ENCODE measurements around the gene DOCK10. TPM values are rescaled to one million over a fixed set of nuclear protein-coding genes. Genes with fewer than 3 reads are reported as not detected.

DOCK10 gene
- total RNA-seq, 1 experiment from 2014 or later = 2.9 TPM

DNA sequence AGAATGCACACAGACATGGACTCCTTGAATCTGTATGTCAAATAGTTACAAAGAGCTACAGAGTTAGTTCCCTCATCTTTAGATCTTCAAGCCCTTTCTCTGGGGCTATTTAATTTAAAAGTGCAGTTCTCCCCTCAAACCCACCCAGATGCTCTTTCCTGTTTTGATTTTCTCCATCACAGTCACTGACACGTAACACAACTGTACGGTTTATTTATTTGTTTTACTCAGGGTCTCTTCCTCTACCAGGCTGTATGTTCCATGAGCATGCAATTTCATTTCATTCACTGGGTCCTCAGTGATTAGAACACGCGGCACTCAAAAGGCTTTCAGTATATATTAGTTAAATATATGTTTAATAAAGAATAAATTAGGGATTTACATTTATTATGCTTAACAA is 94.7 kb downstream of the DOCK10 start:
- POLR2A ChIA-PET = no interaction called here
- H3K36me3 Mint-ChIP-seq = no peaks in the 10 kb centered on the region
- H3K4me1 Mint-ChIP-seq = peaks cover 14% of the 10 kb centered on the region
- DNase-seq (ENCODE audit: low spot score) (no peak), ATAC-seq (no peak)
- CTCF ChIA-PET = interaction anchor here (0.5 kb wide), 1 partner anchor 25 kb away, joined by 4 read pairs; no protein-coding TSS in a partner anchor
- H3K4me3 Mint-ChIP-seq = no peak overlapping the region
- H3K27me3 Mint-ChIP-seq (ENCODE audit: low read depth) = no peaks in the 10 kb centered on the region
- TF ChIP-seq CREB1 (CRISPR knock-in tag; IDR thresholded peaks at IDR 0.05) (no peak), SMAD3 (CRISPR knock-in tag; IDR thresholded peaks at IDR 0.05; ENCODE audit: borderline replicate concordance) (no peak), CBFB (CRISPR knock-in tag; IDR thresholded peaks at IDR 0.05; ENCODE audit: low read depth) (no peak), PRDM15 (CRISPR knock-in tag; IDR thresholded peaks at IDR 0.05) (no peak)
- H3K27ac Mint-ChIP-seq = no peak overlapping the region
- H3K9me3 Mint-ChIP-seq = no peaks in the 10 kb centered on the region

DNA sequence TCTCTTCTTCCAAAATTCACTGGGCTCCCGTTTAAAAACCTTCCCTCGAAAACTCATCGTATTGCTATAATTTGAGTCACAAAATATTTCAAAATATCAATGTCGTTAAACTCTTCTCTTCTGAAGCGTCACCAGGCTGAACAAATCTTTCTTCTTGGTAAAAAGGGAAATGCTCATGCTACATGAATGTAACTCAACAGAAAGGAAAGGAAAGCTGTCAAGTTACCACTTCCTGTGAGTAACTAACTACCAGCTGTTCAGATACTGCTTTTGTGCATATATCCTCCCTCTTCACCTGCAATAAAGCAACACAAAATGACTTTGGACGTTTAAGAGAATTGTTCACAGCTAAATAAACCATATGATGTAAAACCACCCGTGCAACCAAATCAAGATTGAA is 95.4 kb downstream of the DOCK10 start:
- Mint-ChIP-seq H3K4me1 (peaks cover 19% of the 10 kb centered on the region), H3K36me3 (no peaks in the 10 kb centered on the region), H3K27me3 (ENCODE audit: low read depth) (no peaks in the 10 kb centered on the region), H3K9me3 (no peaks in the 10 kb centered on the region), H3K27ac (no peak overlapping the region), H3K4me3 (no peak overlapping the region)
- DNase-seq (ENCODE audit: low spot score) (no peak), ATAC-seq (no peak)
- CTCF ChIA-PET = interaction anchor here (0.5 kb wide), 1 partner anchor 25 kb away, joined by 4 read pairs; no protein-coding TSS in a partner anchor
- POLR2A ChIA-PET = no interaction called here
- TF ChIP-seq JAZF1 (CRISPR knock-in tag; IDR thresholded peaks at IDR 0.05) (no peak), SMAD3 (CRISPR knock-in tag; IDR thresholded peaks at IDR 0.05; ENCODE audit: borderline replicate concordance) (no peak), ZNF532 (CRISPR knock-in tag; IDR thresholded peaks at IDR 0.05; ENCODE audit: borderline replicate concordance) (no peak), FOXP1 (CRISPR knock-in tag; IDR thresholded peaks at IDR 0.05; ENCODE audit: borderline replicate concordance) (no peak), NR3C1 (CRISPR knock-in tag; conservative IDR thresholded peaks at IDR 0.05; ENCODE audit: low read depth) (no peak), NFATC4 (CRISPR knock-in tag; IDR thresholded peaks at IDR 0.05) (no peak), CTCF (IDR thresholded peaks at IDR 0.05) (no peak), PRDM15 (CRISPR knock-in tag; IDR thresholded peaks at IDR 0.05) (no peak), SP1 (CRISPR knock-in tag; conservative IDR thresholded peaks at IDR 0.05) (no peak), ZNF416 (CRISPR knock-in tag; IDR thresholded peaks at IDR 0.05) (no peak), SOX15 (CRISPR knock-in tag; IDR thresholded peaks at IDR 0.05) (no peak), EMX1 (CRISPR knock-in tag; IDR thresholded peaks at IDR 0.05) (no peak), ERG (CRISPR knock-in tag; IDR thresholded peaks at IDR 0.05) (no peak)
- TF ChIP-seq, protein P1, sequence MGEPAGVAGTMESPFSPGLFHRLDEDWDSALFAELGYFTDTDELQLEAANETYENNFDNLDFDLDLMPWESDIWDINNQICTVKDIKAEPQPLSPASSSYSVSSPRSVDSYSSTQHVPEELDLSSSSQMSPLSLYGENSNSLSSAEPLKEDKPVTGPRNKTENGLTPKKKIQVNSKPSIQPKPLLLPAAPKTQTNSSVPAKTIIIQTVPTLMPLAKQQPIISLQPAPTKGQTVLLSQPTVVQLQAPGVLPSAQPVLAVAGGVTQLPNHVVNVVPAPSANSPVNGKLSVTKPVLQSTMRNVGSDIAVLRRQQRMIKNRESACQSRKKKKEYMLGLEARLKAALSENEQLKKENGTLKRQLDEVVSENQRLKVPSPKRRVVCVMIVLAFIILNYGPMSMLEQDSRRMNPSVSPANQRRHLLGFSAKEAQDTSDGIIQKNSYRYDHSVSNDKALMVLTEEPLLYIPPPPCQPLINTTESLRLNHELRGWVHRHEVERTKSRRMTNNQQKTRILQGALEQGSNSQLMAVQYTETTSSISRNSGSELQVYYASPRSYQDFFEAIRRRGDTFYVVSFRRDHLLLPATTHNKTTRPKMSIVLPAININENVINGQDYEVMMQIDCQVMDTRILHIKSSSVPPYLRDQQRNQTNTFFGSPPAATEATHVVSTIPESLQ (CRISPR knock-in tag; IDR thresholded peaks at IDR 0.05) = no peak
